SU-DHL-6 (cell line): ENCODE results near the gene HP.
"Not testable (repeated sequence)": the region's sequence is repeated elsewhere in the genome, so short reads cannot be mapped to it uniquely, and the experiment has no call there.

Source experiments
- CTCF ChIP-seq: fragments of 200-600 bp; sonication (generic); IDR thresholded peaks from one replicate; pipeline ENCODE4 v1.5.1; 2017; ENCODE audit warnings: antibody characterized with exemption, mild to moderate bottlenecking, low read length, moderate library complexity; ENCODE audit not compliant: insufficient read depth, poor library complexity, severe bottlenecking
- EZH2phosphoT487 ChIP-seq: fragments of 200-600 bp; sonication (generic), shearing (Covaris generic); conservative IDR thresholded peaks from 2 replicates; pipeline ENCODE4 v1.6.1; 2018; ENCODE audit warnings: mild to moderate bottlenecking, antibody characterized with exemption, low read length, moderate library complexity, mixed read lengths

DNA sequence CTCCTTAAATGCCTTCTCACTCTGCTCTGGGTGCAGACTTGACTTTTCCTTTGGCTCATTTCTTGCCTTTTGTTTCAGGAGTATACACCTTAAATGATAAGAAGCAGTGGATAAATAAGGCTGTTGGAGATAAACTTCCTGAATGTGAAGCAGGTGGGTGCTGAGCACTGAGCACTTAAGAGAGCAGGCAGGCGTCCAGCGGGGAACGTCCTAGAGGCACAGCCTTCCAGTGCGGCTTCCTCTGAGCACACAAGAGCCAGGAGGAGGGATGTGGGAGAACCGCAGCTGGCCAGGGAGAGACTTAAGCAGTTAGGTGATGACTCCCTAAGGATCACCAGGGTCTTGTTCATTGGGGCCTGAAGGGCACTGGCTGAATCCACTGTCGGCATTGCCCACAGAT lies 20.8 kb downstream of the HP start:
- not testable (repeated sequence) for TF ChIP-seq CTCF, EZH2phosphoT487
